ENCODE data around the gene XPO1.
"Not testable (repeated sequence)": the region's sequence is repeated elsewhere in the genome, so short reads cannot be mapped to it uniquely, and the experiment has no call there.

The XPO1 gene

DNA sequence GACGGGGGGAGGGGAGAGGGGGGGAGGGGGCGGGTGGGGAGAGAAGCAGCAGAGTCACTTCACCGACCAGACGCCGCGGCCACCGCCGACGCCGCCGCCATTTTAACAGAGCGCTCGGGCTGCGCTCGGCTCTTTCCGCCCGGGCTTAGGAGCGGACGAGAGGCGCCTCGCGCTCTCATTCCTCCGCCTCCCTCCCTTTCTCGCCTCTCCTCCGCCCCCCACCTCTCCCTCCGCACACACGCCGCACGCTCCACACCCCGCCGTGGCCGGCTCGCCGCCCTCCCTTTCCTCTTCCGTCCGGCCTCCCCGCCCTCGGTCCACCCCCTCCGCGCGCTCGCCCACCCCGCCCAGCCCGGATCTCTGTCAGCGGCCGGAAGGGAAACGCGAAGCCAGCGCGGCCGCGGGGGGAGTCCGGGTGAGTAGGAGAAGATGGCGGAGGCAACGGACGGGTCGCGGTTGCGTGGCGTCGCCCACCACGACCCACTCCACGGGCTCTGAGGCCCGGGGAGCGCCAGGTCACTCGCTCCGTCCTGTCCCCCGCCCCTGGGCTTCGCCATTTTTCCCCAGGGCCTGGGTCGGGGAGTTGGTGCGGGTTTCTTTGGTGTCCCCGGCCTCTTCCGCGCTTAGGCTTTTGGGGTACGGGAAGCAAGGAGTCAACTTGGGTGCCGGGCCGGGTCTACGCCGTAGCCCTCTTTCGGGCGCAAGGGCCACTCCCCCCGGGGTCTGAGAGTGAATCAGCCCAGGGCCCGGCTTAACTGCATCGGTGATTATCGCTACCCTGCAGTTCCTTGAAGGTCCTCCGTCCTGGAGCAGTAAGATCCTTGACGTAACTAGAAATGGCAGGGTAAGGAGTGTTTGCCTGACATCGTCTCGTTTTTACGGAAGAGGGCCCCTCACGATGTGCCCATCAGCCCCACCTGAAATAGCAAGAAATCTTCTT is 66.9 kb downstream of the XPO1 start, which contains the start of gene USP34:
TSS of gene USP34 (minus strand) at position 123 of the 940 bp plus-strand sequence. CDS start 395 bp downstream, outside the sequence.
- peak within 1 kb of the TSS; percentile 80 for H2AFZ ChIP-seq (ENCODE audit: low read depth, low read length)
- H3K27me3 ChIP-seq (ENCODE audit: insufficient read depth, low read length), result no peaks in the 10 kb centered on the region
- H3K4me1 ChIP-seq (ENCODE audit: insufficient read depth, low read length), result peaks cover 13% of the 10 kb centered on the region
- H3K36me3 ChIP-seq (ENCODE audit: insufficient read depth, low read length), result peaks cover 11% of the 10 kb centered on the region
- H3K4me3 ChIP-seq (ENCODE audit: low read length), result peak within 1 kb of the TSS; percentile 96
- peaks cover 2% of the 10 kb centered on the region for H3K9me3 ChIP-seq (ENCODE audit: low read length)

DNA sequence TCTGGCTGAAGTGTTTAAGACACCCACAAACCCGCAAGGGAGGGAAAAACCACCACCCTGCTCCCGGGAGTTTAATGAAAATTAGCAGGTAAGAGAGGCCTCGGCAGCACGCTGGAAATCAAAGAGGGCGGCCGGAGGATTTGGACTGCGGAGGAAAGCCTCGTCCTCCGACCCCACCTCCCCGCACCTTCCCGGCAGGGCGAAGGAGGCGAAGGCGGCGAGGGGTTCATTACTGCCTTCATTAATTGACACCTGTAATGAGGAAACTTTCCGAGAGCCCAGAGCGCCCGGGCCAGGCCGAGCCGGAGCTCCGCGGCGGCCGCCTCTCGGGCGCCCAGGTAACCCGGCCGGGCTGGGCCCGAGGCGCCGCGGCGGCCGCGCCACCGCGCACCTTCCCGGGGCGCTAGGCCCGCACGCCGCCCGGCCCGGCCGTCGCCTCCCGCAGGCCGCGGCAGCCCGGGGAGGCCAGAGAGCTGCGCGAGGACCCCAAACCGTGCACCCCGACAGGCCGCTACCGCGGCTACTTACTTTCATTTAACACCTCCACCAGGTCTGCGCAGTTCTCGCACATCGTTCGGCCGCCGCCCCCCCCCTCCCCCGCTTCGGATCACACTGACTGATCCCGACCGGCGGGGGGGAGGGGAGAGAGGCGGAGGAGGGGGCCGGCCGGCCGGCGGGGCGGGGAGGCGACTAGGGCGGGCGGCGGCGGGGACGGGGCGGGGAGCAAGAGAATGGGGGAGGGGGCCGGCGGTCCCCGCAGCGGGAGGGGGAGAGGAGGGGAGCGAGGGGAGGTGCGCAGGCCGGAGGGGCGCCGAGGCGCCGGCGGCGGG is 67.8 kb downstream of the XPO1 start:
- Histone ChIP-seq H3K9me3 (ENCODE audit: low read length) (peaks cover 2% of the 10 kb centered on the region), H3K36me3 (ENCODE audit: insufficient read depth, low read length) (peaks cover 11% of the 10 kb centered on the region), H3K4me3 (ENCODE audit: low read length) (peak overlapping the region; percentile 96)

DNA sequence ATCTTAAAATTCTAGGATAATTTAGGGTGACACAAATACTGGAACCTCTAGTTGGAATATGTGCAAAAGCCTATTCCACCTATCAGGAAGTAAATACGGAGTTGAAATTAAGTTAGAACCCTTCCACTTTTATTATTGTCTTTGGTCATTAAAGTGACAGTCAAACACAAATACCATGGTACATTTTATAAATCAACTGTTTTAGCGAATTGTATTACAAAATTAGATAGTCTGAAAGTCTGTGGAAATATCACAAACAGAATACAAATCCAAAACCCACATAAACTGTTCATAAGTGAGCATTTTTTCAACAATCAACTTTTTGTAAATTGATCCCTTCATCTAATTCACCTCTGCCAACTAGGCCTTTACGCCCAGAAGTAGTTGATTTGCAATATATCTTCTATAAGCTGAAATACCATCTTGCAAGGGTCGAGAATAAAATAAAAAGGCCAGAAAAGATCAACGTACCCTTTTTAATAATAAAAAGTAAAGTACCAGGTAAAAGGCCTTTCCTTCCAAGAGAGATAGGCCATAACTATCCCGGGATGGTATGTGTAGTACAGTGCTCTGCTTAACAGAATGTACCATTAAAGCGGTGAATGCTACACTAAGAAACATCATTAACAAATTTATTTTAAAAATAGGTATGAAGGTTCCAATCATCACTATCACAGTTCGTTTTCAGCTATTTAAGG is 68.6 kb downstream of the XPO1 start:
- H3K27me3 ChIP-seq (ENCODE audit: insufficient read depth, low read length), result no peaks in the 10 kb centered on the region
- H3K4me3 ChIP-seq (ENCODE audit: low read length), result peak overlapping the region; percentile 96

More for the DNA sequence above, 67.8 kb downstream of the XPO1 start:
- Histone ChIP-seq H3K4me1 (ENCODE audit: insufficient read depth, low read length) (peaks cover 13% of the 10 kb centered on the region), H3K27me3 (ENCODE audit: insufficient read depth, low read length) (no peaks in the 10 kb centered on the region), H2AFZ (ENCODE audit: low read depth, low read length) (peak overlapping the region; percentile 37)

DNA sequence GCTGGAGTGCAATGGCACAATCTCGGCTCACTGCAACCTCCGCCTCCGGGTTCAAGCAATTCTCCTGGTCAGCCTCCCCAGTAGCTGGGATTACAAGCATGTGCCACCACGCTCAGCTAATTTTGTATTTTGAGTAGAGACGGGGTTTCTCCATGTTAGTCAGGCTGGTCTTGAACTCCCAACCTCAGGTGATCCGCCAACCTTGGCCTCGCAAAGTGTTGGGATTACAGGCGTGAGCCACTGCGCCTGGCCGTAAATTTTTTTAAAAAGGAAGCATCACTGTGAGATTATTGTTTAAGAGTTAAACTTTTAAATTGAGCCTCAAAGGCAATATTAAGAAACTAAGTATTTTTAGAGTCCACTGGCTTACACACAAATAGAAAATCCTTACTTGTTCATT is 69.9 kb downstream of the XPO1 start:
- not testable (repeated sequence) for H3K27me3 ChIP-seq (ENCODE audit: insufficient read depth, low read length); H2AFZ ChIP-seq (ENCODE audit: low read depth, low read length); H3K9me3 ChIP-seq (ENCODE audit: low read length); H3K36me3 ChIP-seq (ENCODE audit: insufficient read depth, low read length); H3K4me3 ChIP-seq (ENCODE audit: low read length)
- H3K4me1 ChIP-seq (ENCODE audit: insufficient read depth, low read length), result peaks cover 13% of the 10 kb centered on the region

More for the DNA sequence above, 68.6 kb downstream of the XPO1 start:
- Histone ChIP-seq H3K9me3 (ENCODE audit: low read length) (peaks cover 2% of the 10 kb centered on the region), H3K36me3 (ENCODE audit: insufficient read depth, low read length) (peaks cover 11% of the 10 kb centered on the region), H3K4me1 (ENCODE audit: insufficient read depth, low read length) (peaks cover 13% of the 10 kb centered on the region), H2AFZ (ENCODE audit: low read depth, low read length) (peak overlapping the region; percentile 37)

DNA sequence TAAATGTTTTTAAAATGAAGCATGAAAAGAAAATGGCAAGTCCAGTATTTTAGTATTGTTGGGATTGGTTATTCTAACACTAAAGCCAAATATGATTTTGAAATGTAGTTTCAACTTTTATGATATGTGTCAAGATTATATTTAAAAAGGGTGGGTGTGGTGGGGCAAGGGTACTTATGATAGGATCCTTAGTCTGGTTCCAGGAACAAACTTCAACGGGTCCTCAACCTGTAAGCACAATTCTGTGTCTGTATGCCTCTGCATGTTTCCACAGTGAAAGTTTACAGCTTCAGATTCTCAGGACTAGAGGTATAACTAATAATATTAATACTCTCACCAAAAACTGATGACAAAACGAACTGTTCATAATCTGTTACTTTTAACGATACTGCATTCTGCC is 73.1 kb downstream of the XPO1 start:
- Histone ChIP-seq H3K9me3 (ENCODE audit: low read length) (no peaks in the 10 kb centered on the region), H3K27me3 (ENCODE audit: insufficient read depth, low read length) (no peaks in the 10 kb centered on the region), H3K4me1 (ENCODE audit: insufficient read depth, low read length) (peaks cover 6% of the 10 kb centered on the region), H3K36me3 (ENCODE audit: insufficient read depth, low read length) (peaks cover 7% of the 10 kb centered on the region), H2AFZ (ENCODE audit: low read depth, low read length) (no peak overlapping the region), H3K4me3 (ENCODE audit: low read length) (no peak overlapping the region)

DNA sequence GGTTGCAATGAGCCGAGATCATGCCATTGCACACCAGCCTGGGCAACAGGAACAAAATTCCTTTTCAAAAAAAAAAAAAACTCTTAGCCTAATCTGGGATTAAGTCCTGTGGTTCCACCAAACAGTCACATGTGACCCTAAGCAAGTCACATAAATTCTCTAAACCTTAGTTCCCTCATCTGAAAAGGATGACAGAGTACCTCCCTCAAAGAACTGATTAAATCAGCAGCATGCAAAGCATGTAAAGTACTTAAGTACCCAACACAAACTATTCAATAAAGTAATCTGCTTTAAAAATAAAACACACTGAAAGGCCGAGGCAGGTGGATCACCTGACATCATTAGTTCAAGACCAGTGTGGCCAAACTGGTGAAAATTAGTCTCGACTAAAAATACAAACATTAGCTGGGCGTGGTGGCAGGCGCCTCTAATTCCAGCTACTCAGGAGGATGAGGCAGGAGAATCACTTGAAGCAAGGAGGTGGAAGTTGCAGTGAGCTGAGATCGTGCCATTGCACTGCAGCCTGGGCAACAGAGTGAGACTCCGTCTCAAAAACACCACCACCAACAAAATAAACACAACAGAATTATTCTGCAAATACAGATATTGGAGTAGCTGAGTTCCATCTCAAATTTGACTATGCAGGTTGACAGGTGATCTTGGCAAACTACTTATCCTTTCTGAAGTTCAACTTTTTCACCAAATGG is 74.2 kb downstream of the XPO1 start:
- Histone ChIP-seq H3K4me1 (ENCODE audit: insufficient read depth, low read length) (no peaks in the 10 kb centered on the region), H3K9me3 (ENCODE audit: low read length) (peaks cover 2% of the 10 kb centered on the region), H3K4me3 (ENCODE audit: low read length) (no peak overlapping the region), H2AFZ (ENCODE audit: low read depth, low read length) (no peak overlapping the region), H3K27me3 (ENCODE audit: insufficient read depth, low read length) (no peaks in the 10 kb centered on the region), H3K36me3 (ENCODE audit: insufficient read depth, low read length) (peaks cover 7% of the 10 kb centered on the region)

DNA sequence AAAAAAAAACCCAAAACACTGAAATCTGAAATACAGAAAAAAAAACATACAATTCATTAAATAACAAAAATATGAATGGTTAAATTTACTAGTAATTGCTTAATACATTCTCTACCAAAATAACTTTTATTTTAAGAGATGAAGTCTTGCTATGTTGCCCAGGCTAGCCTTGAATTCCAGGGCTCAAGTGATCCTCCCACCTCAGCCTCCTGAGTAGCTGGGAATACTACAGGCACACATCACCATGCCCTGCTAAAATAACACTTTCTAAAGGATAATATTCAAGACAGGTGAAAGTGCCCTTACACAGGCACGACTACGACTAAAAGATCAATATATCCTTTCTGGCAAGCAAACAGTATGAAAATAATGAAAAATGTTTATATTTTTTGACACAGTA is 76.8 kb downstream of the XPO1 start:
- Histone ChIP-seq H3K36me3 (ENCODE audit: insufficient read depth, low read length) (no peaks in the 10 kb centered on the region), H2AFZ (ENCODE audit: low read depth, low read length) (no peak overlapping the region), H3K27me3 (ENCODE audit: insufficient read depth, low read length) (no peaks in the 10 kb centered on the region)

DNA sequence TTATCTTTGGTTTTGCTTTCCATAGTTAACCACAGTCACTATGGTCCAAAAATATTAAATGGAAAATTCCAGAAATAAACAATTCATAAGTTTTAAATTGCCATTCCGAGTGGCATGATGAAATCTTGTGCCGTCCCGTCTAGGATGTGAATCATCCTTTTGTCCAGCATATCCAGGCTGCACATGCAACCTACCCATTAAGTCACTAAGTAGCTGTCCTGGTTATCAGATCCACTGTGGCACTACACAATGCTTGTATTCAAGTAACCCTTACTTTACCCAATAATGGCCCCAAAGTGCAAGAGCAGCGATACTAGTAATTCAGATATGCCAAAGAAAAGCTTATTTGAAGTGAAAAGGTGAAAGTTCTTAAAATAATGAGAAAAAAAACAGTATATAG is 78.0 kb downstream of the XPO1 start:
- Histone ChIP-seq H2AFZ (ENCODE audit: low read depth, low read length) (no peak overlapping the region), H3K4me3 (ENCODE audit: low read length) (no peak overlapping the region), H3K36me3 (ENCODE audit: insufficient read depth, low read length) (no peaks in the 10 kb centered on the region)

More for the DNA sequence above, 76.8 kb downstream of the XPO1 start:
- H3K4me1 ChIP-seq (ENCODE audit: insufficient read depth, low read length), result no peaks in the 10 kb centered on the region
- H3K9me3 ChIP-seq (ENCODE audit: low read length), result peaks cover 2% of the 10 kb centered on the region
- no peak overlapping the region for H3K4me3 ChIP-seq (ENCODE audit: low read length)

DNA sequence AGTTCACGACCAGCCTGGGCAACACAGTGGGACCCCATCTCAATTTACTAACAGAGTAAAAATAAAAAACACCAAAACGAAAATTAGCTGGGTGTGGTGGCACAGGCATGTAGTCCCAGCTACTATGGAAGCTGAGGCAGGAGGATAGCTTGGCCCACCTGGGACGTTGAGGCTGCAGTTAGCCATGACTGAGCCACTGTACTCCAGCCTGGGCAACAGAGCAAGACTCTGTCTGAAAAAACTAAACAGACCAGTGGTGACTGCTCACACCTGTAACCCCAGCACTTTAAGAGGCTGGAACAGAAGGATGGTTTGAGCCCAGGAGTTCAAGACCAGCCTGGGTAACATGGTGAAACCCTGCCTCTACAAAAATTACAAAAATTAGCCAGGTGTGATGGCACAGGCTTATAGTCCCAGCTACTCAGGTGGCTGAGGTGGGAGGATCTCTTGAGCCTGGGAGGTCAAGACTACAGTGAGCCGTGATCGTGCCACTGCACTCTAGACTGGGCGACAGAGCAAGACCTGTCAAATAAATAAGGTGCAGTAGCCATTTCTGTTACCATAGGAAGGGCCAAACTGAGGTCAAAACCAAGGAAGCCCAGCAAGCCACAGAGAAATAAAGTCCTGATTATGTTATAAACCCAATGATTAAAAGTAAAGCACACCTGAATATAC is 81.3 kb downstream of the XPO1 start:
- no peaks in the 10 kb centered on the region for H3K27me3 ChIP-seq (ENCODE audit: insufficient read depth, low read length)
- H2AFZ ChIP-seq (ENCODE audit: low read depth, low read length), result no peak overlapping the region
- no peak overlapping the region for H3K4me3 ChIP-seq (ENCODE audit: low read length)
- H3K4me1 ChIP-seq (ENCODE audit: insufficient read depth, low read length), result no peaks in the 10 kb centered on the region
- H3K36me3 ChIP-seq (ENCODE audit: insufficient read depth, low read length), result no peaks in the 10 kb centered on the region
- H3K9me3 ChIP-seq (ENCODE audit: low read length), result peaks cover 2% of the 10 kb centered on the region

More for the DNA sequence above, 78.0 kb downstream of the XPO1 start:
- Histone ChIP-seq H3K4me1 (ENCODE audit: insufficient read depth, low read length) (no peaks in the 10 kb centered on the region), H3K27me3 (ENCODE audit: insufficient read depth, low read length) (no peaks in the 10 kb centered on the region), H3K9me3 (ENCODE audit: low read length) (peaks cover 2% of the 10 kb centered on the region)

DNA sequence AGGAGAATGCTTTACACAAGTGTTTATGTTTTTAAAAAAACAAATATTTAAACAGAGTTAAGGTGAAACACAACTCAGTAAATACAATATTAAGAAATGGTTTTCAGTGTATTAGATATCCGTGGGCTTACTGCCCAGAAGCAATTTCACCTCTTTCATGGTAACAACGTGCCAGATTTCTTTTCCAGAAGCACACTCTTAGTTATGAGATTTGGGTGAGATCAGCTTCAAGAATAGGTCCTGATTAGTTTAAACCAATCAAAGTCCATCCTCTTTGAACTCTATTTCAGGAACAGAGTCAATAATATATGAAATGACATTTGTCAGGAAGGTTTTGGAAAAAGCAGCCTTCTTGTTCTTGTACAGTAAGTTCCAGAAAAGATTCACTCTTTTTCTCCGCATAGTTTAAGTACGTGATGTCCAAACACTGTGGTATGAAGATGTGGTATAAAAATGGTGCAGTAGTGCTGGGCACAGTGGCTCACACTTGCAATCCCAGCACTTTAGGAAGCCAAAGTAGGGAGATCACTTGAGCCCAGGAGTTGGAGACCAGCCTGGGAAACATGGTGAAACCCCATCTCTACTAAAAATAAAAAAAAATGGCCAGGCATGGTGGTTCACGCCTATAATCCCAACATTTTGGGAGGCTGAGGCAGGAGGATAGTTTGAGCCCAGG is 81.9 kb downstream of the XPO1 start:
- no peak overlapping the region for H3K4me3 ChIP-seq (ENCODE audit: low read length)
- H3K4me1 ChIP-seq (ENCODE audit: insufficient read depth, low read length), result no peaks in the 10 kb centered on the region
- no peaks in the 10 kb centered on the region for H3K36me3 ChIP-seq (ENCODE audit: insufficient read depth, low read length)
- H3K9me3 ChIP-seq (ENCODE audit: low read length), result peaks cover 5% of the 10 kb centered on the region
- H2AFZ ChIP-seq (ENCODE audit: low read depth, low read length), result no peak overlapping the region
- H3K27me3 ChIP-seq (ENCODE audit: insufficient read depth, low read length), result no peaks in the 10 kb centered on the region

DNA sequence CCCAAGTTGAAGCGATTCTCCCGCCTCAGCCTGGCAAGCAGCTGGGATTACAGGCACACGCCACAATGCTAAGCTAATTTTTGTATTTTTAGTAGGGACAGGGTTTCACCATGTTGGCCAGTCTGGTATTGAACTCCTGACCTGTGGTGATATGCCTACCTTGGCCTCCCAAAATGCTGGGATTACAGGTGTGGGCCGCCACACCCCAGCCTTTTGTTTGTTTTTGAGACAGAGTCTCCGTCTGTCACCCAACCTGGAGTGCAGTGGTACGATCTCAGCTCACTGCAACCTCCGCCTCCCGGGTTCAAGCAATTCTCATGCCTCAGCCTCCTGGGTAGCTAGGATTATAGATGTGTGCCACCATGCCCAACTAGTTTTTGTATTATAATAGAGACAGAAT is 83.2 kb downstream of the XPO1 start:
- H3K4me3 ChIP-seq (ENCODE audit: low read length); H3K36me3 ChIP-seq (ENCODE audit: insufficient read depth, low read length); H3K9me3 ChIP-seq (ENCODE audit: low read length); H3K27me3 ChIP-seq (ENCODE audit: insufficient read depth, low read length); H2AFZ ChIP-seq (ENCODE audit: low read depth, low read length); H3K4me1 ChIP-seq (ENCODE audit: insufficient read depth, low read length): not testable (repeated sequence)

Data from neuron (in vitro differentiated cells).